ENCODE measurements around the gene SDR42E2. TPM values are rescaled to one million over a fixed set of nuclear protein-coding genes. Genes with fewer than 3 reads are reported as not detected.
"Not testable (repeated sequence)": the region's sequence is repeated elsewhere in the genome, so short reads cannot be mapped to it uniquely, and the experiment has no call there.

The SDR42E2 gene
- total RNA-seq, 1 donor from 2014 or later, result 0.24 TPM

DNA sequence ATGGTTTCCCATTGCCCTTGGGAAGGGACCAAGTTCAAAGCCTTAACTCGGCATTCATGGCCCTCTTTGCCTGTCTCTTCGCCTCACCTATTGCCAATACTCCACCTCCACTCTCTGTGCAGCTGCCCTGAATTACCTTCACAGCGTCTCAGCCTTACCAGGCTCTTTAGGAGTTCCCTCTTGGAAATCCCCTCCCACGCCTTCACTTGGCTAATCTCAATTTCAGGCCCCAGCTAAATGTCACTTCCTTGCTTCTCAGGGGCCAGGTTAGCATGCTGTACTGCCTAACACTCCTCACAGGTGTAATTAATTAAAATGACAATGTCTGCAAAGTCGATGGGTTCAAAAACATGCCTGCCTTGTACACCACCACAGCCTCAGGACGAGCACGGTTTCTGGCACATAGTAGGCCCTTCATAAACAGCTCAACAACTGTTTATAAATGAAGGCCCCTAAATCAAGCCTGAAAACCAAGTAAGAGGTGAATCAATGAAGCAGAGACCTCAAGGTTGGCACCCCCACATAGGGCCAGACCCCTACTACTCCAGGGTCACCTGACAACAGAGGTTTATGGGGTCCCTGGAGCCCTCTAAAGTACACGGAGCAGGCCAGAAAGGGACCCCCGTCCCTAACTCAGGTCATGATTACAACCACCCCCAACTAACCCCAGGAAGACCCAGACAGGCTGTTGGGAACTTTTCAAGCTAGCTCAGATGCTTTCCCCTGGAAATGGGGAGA, 32.6 kb downstream of the SDR42E2 start:
- H3K36me3 ChIP-seq, result no peaks in the 10 kb centered on the region
- no peak overlapping the region for H3K4me3 ChIP-seq
- TF ChIP-seq, protein P1, sequence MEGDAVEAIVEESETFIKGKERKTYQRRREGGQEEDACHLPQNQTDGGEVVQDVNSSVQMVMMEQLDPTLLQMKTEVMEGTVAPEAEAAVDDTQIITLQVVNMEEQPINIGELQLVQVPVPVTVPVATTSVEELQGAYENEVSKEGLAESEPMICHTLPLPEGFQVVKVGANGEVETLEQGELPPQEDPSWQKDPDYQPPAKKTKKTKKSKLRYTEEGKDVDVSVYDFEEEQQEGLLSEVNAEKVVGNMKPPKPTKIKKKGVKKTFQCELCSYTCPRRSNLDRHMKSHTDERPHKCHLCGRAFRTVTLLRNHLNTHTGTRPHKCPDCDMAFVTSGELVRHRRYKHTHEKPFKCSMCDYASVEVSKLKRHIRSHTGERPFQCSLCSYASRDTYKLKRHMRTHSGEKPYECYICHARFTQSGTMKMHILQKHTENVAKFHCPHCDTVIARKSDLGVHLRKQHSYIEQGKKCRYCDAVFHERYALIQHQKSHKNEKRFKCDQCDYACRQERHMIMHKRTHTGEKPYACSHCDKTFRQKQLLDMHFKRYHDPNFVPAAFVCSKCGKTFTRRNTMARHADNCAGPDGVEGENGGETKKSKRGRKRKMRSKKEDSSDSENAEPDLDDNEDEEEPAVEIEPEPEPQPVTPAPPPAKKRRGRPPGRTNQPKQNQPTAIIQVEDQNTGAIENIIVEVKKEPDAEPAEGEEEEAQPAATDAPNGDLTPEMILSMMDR (IDR thresholded peaks at IDR 0.05), result no peak
- no peaks in the 10 kb centered on the region for H3K9me3 ChIP-seq
- intact Hi-C loops (cut with DNase I), result loop anchor here (5.0 kb wide), 1 partner anchor 102 kb away; the partner anchor contains the start of gene POLR3E
- peak overlapping the region; percentile 80 for H3K27ac ChIP-seq
- ATAC-seq (no peak), DNase-seq (no peak)
- peaks cover 46% of the 10 kb centered on the region for H3K4me1 ChIP-seq
- no peaks in the 10 kb centered on the region for H3K27me3 ChIP-seq (ENCODE audit: low read depth)

DNA sequence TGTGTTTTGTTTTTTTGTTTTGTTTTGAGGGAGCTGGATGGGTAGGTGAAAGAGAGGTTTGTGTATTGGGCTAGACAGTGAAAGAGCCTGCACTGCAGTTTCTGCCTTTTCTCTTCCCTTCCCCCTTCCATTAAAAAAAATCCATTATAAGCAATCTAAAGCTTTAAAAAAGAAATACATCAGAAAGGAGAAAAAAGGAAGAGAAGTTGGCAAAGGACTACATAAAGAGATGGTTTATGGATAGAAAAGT, 33.1 kb downstream of the SDR42E2 start:
- H3K27ac ChIP-seq, result peak overlapping the region; percentile 80
- H3K4me3 ChIP-seq, result peak overlapping the region; percentile 63
- intact Hi-C loops (cut with DNase I), result loop anchor here (5.0 kb wide), 1 partner anchor 102 kb away; the partner anchor contains the start of gene POLR3E
- H3K4me1 ChIP-seq, result peaks cover 45% of the 10 kb centered on the region
- ATAC-seq (no peak), DNase-seq (no peak)
- no peaks in the 10 kb centered on the region for H3K9me3 ChIP-seq
- no peaks in the 10 kb centered on the region for H3K27me3 ChIP-seq (ENCODE audit: low read depth)
- TF ChIP-seq, protein P1 (IDR thresholded peaks at IDR 0.05), result no peak
- H3K36me3 ChIP-seq, result no peaks in the 10 kb centered on the region

DNA sequence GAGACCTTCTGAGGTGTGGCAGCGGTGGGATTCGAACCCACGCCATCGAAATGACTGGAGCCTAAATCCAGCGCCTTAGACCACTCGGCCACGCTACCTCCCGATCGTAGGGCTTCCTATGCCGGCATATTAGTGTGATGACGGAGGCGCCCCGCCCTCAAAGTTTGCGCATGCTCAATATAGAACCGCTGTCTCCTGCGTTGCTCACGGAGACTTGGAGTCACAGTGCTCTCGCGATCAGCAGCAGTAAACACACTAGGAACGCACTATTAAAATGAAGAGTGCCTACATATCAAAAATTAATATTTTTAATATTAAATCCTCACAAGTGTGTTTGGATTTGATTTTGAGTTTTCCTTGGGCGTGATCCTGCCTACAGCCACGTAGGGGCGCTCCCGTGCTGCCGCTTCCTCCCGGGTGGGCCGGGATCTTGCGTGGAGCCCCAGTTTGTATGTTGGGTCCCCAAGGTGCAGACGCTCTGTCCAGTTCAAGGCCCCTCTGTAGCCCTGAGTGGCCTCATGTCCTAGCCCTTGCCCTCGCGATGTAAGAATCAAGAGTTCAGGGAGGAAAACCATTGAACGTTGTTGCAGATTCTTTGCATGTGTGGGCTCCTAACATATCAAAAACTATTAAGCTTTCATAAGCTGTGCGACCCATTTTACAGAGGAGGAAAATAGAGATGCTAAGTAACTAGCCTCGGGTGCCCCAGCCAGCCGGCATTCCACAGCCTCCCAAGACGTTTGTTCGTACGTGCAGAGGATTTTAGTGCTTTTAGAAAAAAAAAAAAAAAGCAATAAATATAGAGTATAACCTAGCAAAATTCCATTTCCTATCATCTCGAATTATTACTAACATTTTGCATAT, 33.6 kb downstream of the SDR42E2 start:
- peak overlapping the region; percentile 80 for H3K27ac ChIP-seq
- DNase-seq (peak; percentile 90), ATAC-seq (peak; percentile 54 to 63)
- H3K9me3 ChIP-seq, result no peaks in the 10 kb centered on the region
- peak overlapping the region; percentile 63 for H3K4me3 ChIP-seq
- H3K27me3 ChIP-seq (ENCODE audit: low read depth), result no peaks in the 10 kb centered on the region
- peaks cover 45% of the 10 kb centered on the region for H3K4me1 ChIP-seq
- intact Hi-C loops (cut with DNase I), result loop anchor here (5.0 kb wide), 1 partner anchor 101 kb away; the partner anchor contains the start of gene POLR3E
- TF ChIP-seq, protein P1 (IDR thresholded peaks at IDR 0.05), result peak; percentile 94
- no peaks in the 10 kb centered on the region for H3K36me3 ChIP-seq

DNA sequence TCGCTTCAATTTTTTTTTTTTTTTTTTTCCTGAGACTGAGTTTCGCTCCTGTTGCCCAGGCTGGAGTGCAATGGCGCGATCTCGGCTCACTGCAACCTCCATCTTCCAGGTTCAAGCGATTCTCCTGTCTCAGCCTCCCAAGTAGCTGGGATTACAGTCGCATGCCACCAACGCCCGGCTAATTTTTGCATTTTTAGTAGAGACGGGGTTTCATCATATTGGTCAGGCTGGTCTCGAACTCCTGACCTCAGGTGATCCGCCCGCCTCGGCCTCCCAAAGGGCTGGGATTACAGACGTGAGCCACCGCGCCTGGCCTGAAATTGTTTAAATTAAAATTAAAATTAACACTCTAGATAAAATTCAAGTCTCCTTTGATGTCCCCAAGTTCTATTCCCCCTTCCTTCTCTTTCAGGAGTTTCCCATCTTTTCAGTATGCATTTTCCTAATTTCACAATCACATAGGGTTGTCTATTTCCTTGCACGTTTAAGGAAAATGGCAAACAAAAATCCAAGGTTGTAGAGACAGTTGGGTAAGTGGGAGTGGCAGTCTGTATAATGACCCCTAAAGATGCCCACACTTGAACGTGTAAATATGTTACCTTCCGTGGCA, 34.4 kb downstream of the SDR42E2 start:
- H3K9me3 ChIP-seq; H3K36me3 ChIP-seq; DNase-seq; H3K27ac ChIP-seq; ATAC-seq; H3K27me3 ChIP-seq (ENCODE audit: low read depth): not testable (repeated sequence)
- intact Hi-C loops (cut with DNase I), result loop anchor here (5.0 kb wide), 1 partner anchor 101 kb away; the partner anchor contains the start of gene POLR3E
- H3K4me1 ChIP-seq, result peaks cover 45% of the 10 kb centered on the region
- peak overlapping the region; percentile 63 for H3K4me3 ChIP-seq

DNA sequence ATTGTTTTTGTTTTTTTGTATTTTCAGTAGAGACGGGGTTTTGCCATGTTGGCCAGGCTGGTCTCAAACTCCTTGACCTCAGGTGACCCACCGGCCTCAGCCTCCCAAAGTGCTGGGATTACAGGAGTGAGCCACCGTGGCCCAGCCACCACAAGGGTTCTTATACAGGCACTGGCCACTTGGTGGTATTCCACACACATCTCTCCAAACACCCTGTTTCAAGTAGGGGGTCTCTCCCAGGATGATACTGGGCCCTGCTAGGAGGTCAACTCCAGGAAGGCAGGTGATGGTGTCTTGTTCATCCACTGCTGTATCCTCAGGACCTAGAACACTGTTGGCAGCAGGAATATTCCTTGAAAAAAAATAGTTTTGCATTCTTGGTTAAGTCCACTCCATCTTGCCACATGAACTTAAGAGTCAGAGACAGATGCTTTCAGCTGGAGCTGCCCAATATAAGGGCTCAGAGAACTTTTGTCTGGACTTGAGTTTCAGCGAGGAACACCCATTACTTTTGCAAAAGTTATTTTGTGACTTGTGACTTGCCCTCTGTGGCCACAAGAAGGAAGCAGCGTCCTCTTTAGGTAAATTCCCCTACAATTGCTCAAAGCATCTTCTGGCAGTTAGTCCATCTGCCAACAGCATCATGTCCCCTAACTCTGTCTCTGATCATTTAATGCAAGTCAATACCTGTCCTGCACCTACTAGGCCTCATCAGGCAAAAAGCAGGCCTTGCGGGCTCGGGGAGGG, 36.4 kb downstream of the SDR42E2 start:
- DNase-seq (no peak), ATAC-seq (no peak)
- peak overlapping the region; percentile 77 for H3K27ac ChIP-seq
- H3K36me3 ChIP-seq, result no peaks in the 10 kb centered on the region
- H3K4me1 ChIP-seq, result peaks cover 24% of the 10 kb centered on the region
- TF ChIP-seq, protein P1 (IDR thresholded peaks at IDR 0.05), result no peak
- no peak overlapping the region for H3K4me3 ChIP-seq
- no peaks in the 10 kb centered on the region for H3K9me3 ChIP-seq
- no peaks in the 10 kb centered on the region for H3K27me3 ChIP-seq (ENCODE audit: low read depth)
- intact Hi-C loops (cut with DNase I), result loop anchor here (5.0 kb wide), 1 partner anchor 99 kb away; the partner anchor contains the start of gene POLR3E
